ENCODE results near the gene ATP5F1B.
A peak's percentile ranks its signal among the peaks of the same experiment; 100 is the strongest.

The ATP5F1B gene

GRCh38 chr12:56628671-56629458, 16.9 kb downstream of the ATP5F1B start:
- TF ChIP-seq TAF1 (IDR thresholded peaks at IDR 0.05; ENCODE audit: low read depth, low read length) (no peak; the same call in 1 of the 2 replicates), PAX5 (IDR thresholded peaks at IDR 0.05; ENCODE audit: insufficient read depth, low read length, severe bottlenecking) (no peak), SPI1 (IDR thresholded peaks at IDR 0.05; ENCODE audit: low read depth, low read length) (peak; percentile 12; the same call in 1 of the 2 replicates), POLR2A (IDR thresholded peaks at IDR 0.05; ENCODE audit: low read depth, low read length) (0 out of 2 replicates have a peak, but pooled peaks have one; percentile 19), POU2F2 (IDR thresholded peaks at IDR 0.05; ENCODE audit: low read depth, low read length) (0 out of 2 replicates have a peak, but pooled peaks have one; percentile 23), POLR2AphosphoS5 (IDR thresholded peaks at IDR 0.05; ENCODE audit: low read depth, low read length) (no peak)
- FAIRE-seq: peak; percentile 54
- no peak for DNase-seq (ENCODE audit: insufficient read length, low spot score)

GRCh38 chr12:56626701-56627100, 19.1 kb downstream of the ATP5F1B start:
- FAIRE-seq (no peak), DNase-seq (ENCODE audit: insufficient read length, low spot score) (no peak)
- TF ChIP-seq POLR2A (IDR thresholded peaks at IDR 0.05; ENCODE audit: low read depth, low read length): no peak
- TF ChIP-seq POU2F2 (IDR thresholded peaks at IDR 0.05; ENCODE audit: low read depth, low read length): no peak
- TF ChIP-seq TAF1 (IDR thresholded peaks at IDR 0.05; ENCODE audit: low read depth, low read length): no peak
- TF ChIP-seq SPI1 (IDR thresholded peaks at IDR 0.05; ENCODE audit: low read depth, low read length): no peak
- no peak for TF ChIP-seq PAX5 (IDR thresholded peaks at IDR 0.05; ENCODE audit: insufficient read depth, low read length, severe bottlenecking)
- no peak for TF ChIP-seq POLR2AphosphoS5 (IDR thresholded peaks at IDR 0.05; ENCODE audit: low read depth, low read length)

- no peak for TF ChIP-seq POLR2A (IDR thresholded peaks at IDR 0.05; ENCODE audit: low read depth, low read length)
- no peak for TF ChIP-seq TAF1 (IDR thresholded peaks at IDR 0.05; ENCODE audit: low read depth, low read length)
- TF ChIP-seq SPI1 (IDR thresholded peaks at IDR 0.05; ENCODE audit: low read depth, low read length): no peak
- TF ChIP-seq POLR2AphosphoS5 (IDR thresholded peaks at IDR 0.05; ENCODE audit: low read depth, low read length): no peak
- no peak for TF ChIP-seq POU2F2 (IDR thresholded peaks at IDR 0.05; ENCODE audit: low read depth, low read length)
- DNase-seq (ENCODE audit: insufficient read length, low spot score) (no peak), FAIRE-seq (no peak)
Observed at GRCh38 chr12:56622535-56622934, 23.2 kb downstream of the ATP5F1B start.

GRCh38 chr12:56616925-56617324, 28.9 kb downstream of the ATP5F1B start:
- DNase-seq (ENCODE audit: insufficient read length, low spot score): no peak
- no peak for FAIRE-seq
- TF ChIP-seq SPI1 (IDR thresholded peaks at IDR 0.05; ENCODE audit: low read depth, low read length): no peak
- TF ChIP-seq POU2F2 (IDR thresholded peaks at IDR 0.05; ENCODE audit: low read depth, low read length): no peak
- TF ChIP-seq PAX5 (IDR thresholded peaks at IDR 0.05; ENCODE audit: insufficient read depth, low read length, severe bottlenecking): no peak
- no peak for TF ChIP-seq POLR2A (IDR thresholded peaks at IDR 0.05; ENCODE audit: low read depth, low read length)
- no peak for TF ChIP-seq TAF1 (IDR thresholded peaks at IDR 0.05; ENCODE audit: low read depth, low read length)
- no peak for TF ChIP-seq POLR2AphosphoS5 (IDR thresholded peaks at IDR 0.05; ENCODE audit: low read depth, low read length)

- no peak for FAIRE-seq
Observed at GRCh38 chr12:56616244-56616643, 29.5 kb downstream of the ATP5F1B start.

GRCh38 chr12:56614627-56615026, 31.2 kb downstream of the ATP5F1B start:
- no peak for TF ChIP-seq POLR2AphosphoS5 (IDR thresholded peaks at IDR 0.05; ENCODE audit: low read depth, low read length)
- no peak for TF ChIP-seq TAF1 (IDR thresholded peaks at IDR 0.05; ENCODE audit: low read depth, low read length)
- no peak for TF ChIP-seq SPI1 (IDR thresholded peaks at IDR 0.05; ENCODE audit: low read depth, low read length)
- no peak for TF ChIP-seq PAX5 (IDR thresholded peaks at IDR 0.05; ENCODE audit: insufficient read depth, low read length, severe bottlenecking)
- no peak for TF ChIP-seq POU2F2 (IDR thresholded peaks at IDR 0.05; ENCODE audit: low read depth, low read length)
- TF ChIP-seq POLR2A (IDR thresholded peaks at IDR 0.05; ENCODE audit: low read depth, low read length): no peak
- DNase-seq (ENCODE audit: insufficient read length, low spot score) (no peak), FAIRE-seq (no peak)

More at GRCh38 chr12:56616244-56616643, 29.5 kb downstream of the ATP5F1B start:
- no peak for TF ChIP-seq POU2F2 (IDR thresholded peaks at IDR 0.05; ENCODE audit: low read depth, low read length)
- TF ChIP-seq PAX5 (IDR thresholded peaks at IDR 0.05; ENCODE audit: insufficient read depth, low read length, severe bottlenecking): no peak
- TF ChIP-seq POLR2A (IDR thresholded peaks at IDR 0.05; ENCODE audit: low read depth, low read length): no peak
- TF ChIP-seq SPI1 (IDR thresholded peaks at IDR 0.05; ENCODE audit: low read depth, low read length): no peak
- DNase-seq (ENCODE audit: insufficient read length, low spot score): no peak

- no peak for TF ChIP-seq TAF1 (IDR thresholded peaks at IDR 0.05; ENCODE audit: low read depth, low read length)
- no peak for TF ChIP-seq POLR2A (IDR thresholded peaks at IDR 0.05; ENCODE audit: low read depth, low read length)
- no peak for TF ChIP-seq POLR2AphosphoS5 (IDR thresholded peaks at IDR 0.05; ENCODE audit: low read depth, low read length)
- no peak for TF ChIP-seq PAX5 (IDR thresholded peaks at IDR 0.05; ENCODE audit: insufficient read depth, low read length, severe bottlenecking)
- no peak for TF ChIP-seq SPI1 (IDR thresholded peaks at IDR 0.05; ENCODE audit: low read depth, low read length)
- no peak for DNase-seq (ENCODE audit: insufficient read length, low spot score)
- FAIRE-seq: no peak
Observed at GRCh38 chr12:56604355-56604754, 41.4 kb downstream of the ATP5F1B start.

- no peak for FAIRE-seq
- no peak for TF ChIP-seq POU2F2 (IDR thresholded peaks at IDR 0.05; ENCODE audit: low read depth, low read length)
- TF ChIP-seq PAX5 (IDR thresholded peaks at IDR 0.05; ENCODE audit: insufficient read depth, low read length, severe bottlenecking): no peak
- no peak for TF ChIP-seq TAF1 (IDR thresholded peaks at IDR 0.05; ENCODE audit: low read depth, low read length)
- no peak for TF ChIP-seq POLR2AphosphoS5 (IDR thresholded peaks at IDR 0.05; ENCODE audit: low read depth, low read length)
- no peak for TF ChIP-seq SPI1 (IDR thresholded peaks at IDR 0.05; ENCODE audit: low read depth, low read length)
- TF ChIP-seq POLR2A (IDR thresholded peaks at IDR 0.05; ENCODE audit: low read depth, low read length): no peak
Observed at GRCh38 chr12:56602239-56602638, 43.5 kb downstream of the ATP5F1B start.

GRCh38 chr12:56601503-56601902, 44.3 kb downstream of the ATP5F1B start:
- no peak for FAIRE-seq
- no peak for DNase-seq (ENCODE audit: insufficient read length, low spot score)
- TF ChIP-seq POLR2A (IDR thresholded peaks at IDR 0.05; ENCODE audit: low read depth, low read length) (no peak), POU2F2 (IDR thresholded peaks at IDR 0.05; ENCODE audit: low read depth, low read length) (no peak), TAF1 (IDR thresholded peaks at IDR 0.05; ENCODE audit: low read depth, low read length) (no peak), PAX5 (IDR thresholded peaks at IDR 0.05; ENCODE audit: insufficient read depth, low read length, severe bottlenecking) (no peak), SPI1 (IDR thresholded peaks at IDR 0.05; ENCODE audit: low read depth, low read length) (no peak), POLR2AphosphoS5 (IDR thresholded peaks at IDR 0.05; ENCODE audit: low read depth, low read length) (peak; percentile 30; the same call in 1 of the 2 replicates)

More at GRCh38 chr12:56602239-56602638, 43.5 kb downstream of the ATP5F1B start:
- DNase-seq (ENCODE audit: insufficient read length, low spot score): no peak

Data from GM12891 (cell line).